NCI-H748 (cell line): ENCODE measurements around the gene TAS2R50.

Experiments used
- DNase-seq: peaks from one replicate; lab custom pipeline; 2025; ENCODE audit not compliant: unreplicated experiment; lab: John Stamatoyannopoulos, UW

The TAS2R50 gene

GRCh38 chr12:10956085-10956484, 30.6 kb downstream of the TAS2R50 start:
- no peak for DNase-seq

- DNase-seq, result no peak
Observed at GRCh38 chr12:10952645-10953044, 34.1 kb downstream of the TAS2R50 start.

GRCh38 chr12:10943167-10943566, 43.5 kb downstream of the TAS2R50 start:
- no peak for DNase-seq

- no peak for DNase-seq
Observed at GRCh38 chr12:10941916-10942607, 44.6 kb downstream of the TAS2R50 start.

- no peak for DNase-seq
Observed at GRCh38 chr12:10941369-10941768, 45.3 kb downstream of the TAS2R50 start.

- DNase-seq, result no peak
Observed at GRCh38 chr12:10940389-10940788, 46.3 kb downstream of the TAS2R50 start.

GRCh38 chr12:10939163-10939562, 47.5 kb downstream of the TAS2R50 start, which contains the start of gene TAS2R14:
Gene TAS2R14 (minus strand): TSS chr12:10939263. CDS start chr12:10939207, 56 bp downstream.
- DNase-seq, result no peak

- no peak for DNase-seq
Observed at GRCh38 chr12:10936506-10936905, 50.2 kb downstream of the TAS2R50 start.
